SW 1271 (cell line): ENCODE data around the gene FBXL12.
"Not testable (repeated sequence)": the region's sequence is repeated elsewhere in the genome, so short reads cannot be mapped to it uniquely, and the experiment has no call there.

Source experiments
- DNase-seq, 2 experiments: peaks; one replicate each; lab custom pipeline; 2025; lab: John Stamatoyannopoulos, UW

The FBXL12 gene

GRCh38 chr19:9792206-9793070 is 26.4 kb downstream of the FBXL12 start:
- peak; percentile 45 to 84 for DNase-seq

- peak; percentile 45 to 89 for DNase-seq
Observed at GRCh38 chr19:9791552-9792205, 27.2 kb downstream of the FBXL12 start.

GRCh38 chr19:9791073-9791367 is 27.9 kb downstream of the FBXL12 start:
- not testable (repeated sequence) for DNase-seq

GRCh38 chr19:9789579-9789978 is 29.3 kb downstream of the FBXL12 start:
- not testable (repeated sequence) for DNase-seq

GRCh38 chr19:9789066-9789465 is 29.8 kb downstream of the FBXL12 start:
- DNase-seq = no peak

GRCh38 chr19:9788604-9789003 is 30.3 kb downstream of the FBXL12 start:
- DNase-seq = not testable (repeated sequence)

GRCh38 chr19:9786819-9787218 is 32.1 kb downstream of the FBXL12 start:
- no peak for DNase-seq

- DNase-seq = no peak
Observed at GRCh38 chr19:9786342-9786741, 32.5 kb downstream of the FBXL12 start.

GRCh38 chr19:9785367-9786331 is 33.2 kb downstream of the FBXL12 start:
- peak; percentile 76 to 91 for DNase-seq

GRCh38 chr19:9784163-9784496 is 34.7 kb downstream of the FBXL12 start:
- DNase-seq = not testable (repeated sequence)

- no peak for DNase-seq
Observed at GRCh38 chr19:9782338-9782737, 36.5 kb downstream of the FBXL12 start.

- peak; percentile 93 for DNase-seq
Observed at GRCh38 chr19:9768175-9769112, 50.4 kb downstream of the FBXL12 start, which contains the start of gene ZNF846. TSS of gene ZNF846 (minus strand) at chr19:9768738. CDS start at chr19:9764950, 3,788 bp downstream.
